ENCODE measurements around the gene FAM120B. TPM values are rescaled to one million over a fixed set of nuclear protein-coding genes. Genes with fewer than 3 reads are reported as not detected.

Gene FAM120B
- total and polyA plus RNA-seq, 2 donors (not counting 1 experiment from before 2014, with no cell fraction given): 14.4 to 19.3 TPM

GRCh38 chr6:170273681-170274080 is 32.9 kb upstream of the FAM120B start:
- TF ChIP-seq, protein P1, sequence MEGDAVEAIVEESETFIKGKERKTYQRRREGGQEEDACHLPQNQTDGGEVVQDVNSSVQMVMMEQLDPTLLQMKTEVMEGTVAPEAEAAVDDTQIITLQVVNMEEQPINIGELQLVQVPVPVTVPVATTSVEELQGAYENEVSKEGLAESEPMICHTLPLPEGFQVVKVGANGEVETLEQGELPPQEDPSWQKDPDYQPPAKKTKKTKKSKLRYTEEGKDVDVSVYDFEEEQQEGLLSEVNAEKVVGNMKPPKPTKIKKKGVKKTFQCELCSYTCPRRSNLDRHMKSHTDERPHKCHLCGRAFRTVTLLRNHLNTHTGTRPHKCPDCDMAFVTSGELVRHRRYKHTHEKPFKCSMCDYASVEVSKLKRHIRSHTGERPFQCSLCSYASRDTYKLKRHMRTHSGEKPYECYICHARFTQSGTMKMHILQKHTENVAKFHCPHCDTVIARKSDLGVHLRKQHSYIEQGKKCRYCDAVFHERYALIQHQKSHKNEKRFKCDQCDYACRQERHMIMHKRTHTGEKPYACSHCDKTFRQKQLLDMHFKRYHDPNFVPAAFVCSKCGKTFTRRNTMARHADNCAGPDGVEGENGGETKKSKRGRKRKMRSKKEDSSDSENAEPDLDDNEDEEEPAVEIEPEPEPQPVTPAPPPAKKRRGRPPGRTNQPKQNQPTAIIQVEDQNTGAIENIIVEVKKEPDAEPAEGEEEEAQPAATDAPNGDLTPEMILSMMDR (conservative IDR thresholded peaks at IDR 0.05 in 1 of 2, IDR thresholded peaks at IDR 0.05 in 1 of 2; ENCODE audit: low read depth in 1 of 2, low read length in 2 of 2): no peak
- no peak for TF ChIP-seq EZH2 (IDR thresholded peaks at IDR 0.05; ENCODE audit: low read length, missing control alignments)
- H3K27me3 ChIP-seq (ENCODE audit: control insufficient read depth, insufficient read depth, low read length): no peaks in the 10 kb centered on the region
- H3K9ac ChIP-seq (ENCODE audit: insufficient read depth, low read length): no peak overlapping the region
- H3K4me2 ChIP-seq (ENCODE audit: extremely low read depth, insufficient read depth, low read length): no peak overlapping the region
- H3K9me3 ChIP-seq (ENCODE audit: control insufficient read depth, insufficient read depth, low read depth, low read length): no peaks in the 10 kb centered on the region
- no peak overlapping the region for H3K4me3 ChIP-seq (replicated peaks in 1 of 4; ENCODE audit: control extremely low read depth in 1 of 4, insufficient read depth in 1 of 4, low read depth in 3 of 4, low read length in 4 of 4)
- no peak overlapping the region for H3K27ac ChIP-seq (ENCODE audit: insufficient read depth, low read length)
- H3K4me1 ChIP-seq (ENCODE audit: control insufficient read depth, extremely low read depth, insufficient read depth, low read length): peaks cover 7% of the 10 kb centered on the region
- no peak overlapping the region for H2AFZ ChIP-seq (ENCODE audit: low read length)
- H3K79me2 ChIP-seq (ENCODE audit: control insufficient read depth, insufficient read depth, low read length): no peaks in the 10 kb centered on the region
- no peak for DNase-seq (ENCODE audit: low read depth in 2 of 2)
- no peaks in the 10 kb centered on the region for H3K36me3 ChIP-seq (ENCODE audit: control insufficient read depth, insufficient read depth, low read length)
- no peaks in the 10 kb centered on the region for H4K20me1 ChIP-seq (ENCODE audit: control insufficient read depth, extremely low read depth, insufficient read depth, low read length)

- DNase-seq (ENCODE audit: low read depth in 2 of 2): no peak
- H2AFZ ChIP-seq (ENCODE audit: low read length): no peak overlapping the region
- no peaks in the 10 kb centered on the region for H3K79me2 ChIP-seq (ENCODE audit: control insufficient read depth, insufficient read depth, low read length)
- peaks cover 7% of the 10 kb centered on the region for H3K4me1 ChIP-seq (ENCODE audit: control insufficient read depth, extremely low read depth, insufficient read depth, low read length)
- no peak overlapping the region for H3K27ac ChIP-seq (ENCODE audit: insufficient read depth, low read length)
- H3K9ac ChIP-seq (ENCODE audit: insufficient read depth, low read length): no peak overlapping the region
- no peak overlapping the region for H3K4me2 ChIP-seq (ENCODE audit: extremely low read depth, insufficient read depth, low read length)
- no peak for TF ChIP-seq EZH2 (IDR thresholded peaks at IDR 0.05; ENCODE audit: low read length, missing control alignments)
- TF ChIP-seq, protein P1 (conservative IDR thresholded peaks at IDR 0.05 in 1 of 2, IDR thresholded peaks at IDR 0.05 in 1 of 2; ENCODE audit: low read depth in 1 of 2, low read length in 2 of 2): no peak
- no peaks in the 10 kb centered on the region for H4K20me1 ChIP-seq (ENCODE audit: control insufficient read depth, extremely low read depth, insufficient read depth, low read length)
- H3K36me3 ChIP-seq (ENCODE audit: control insufficient read depth, insufficient read depth, low read length): no peaks in the 10 kb centered on the region
- H3K4me3 ChIP-seq (replicated peaks in 1 of 4; ENCODE audit: control extremely low read depth in 1 of 4, insufficient read depth in 1 of 4, low read depth in 3 of 4, low read length in 4 of 4): no peak overlapping the region
- H3K27me3 ChIP-seq (ENCODE audit: control insufficient read depth, insufficient read depth, low read length): no peaks in the 10 kb centered on the region
- H3K9me3 ChIP-seq (ENCODE audit: control insufficient read depth, insufficient read depth, low read depth, low read length): no peaks in the 10 kb centered on the region
Measured at GRCh38 chr6:170274713-170275560, 31.6 kb upstream of the FAM120B start.

GRCh38 chr6:170276369-170277057 is 30.0 kb upstream of the FAM120B start:
- H3K79me2 ChIP-seq (ENCODE audit: control insufficient read depth, insufficient read depth, low read length): no peaks in the 10 kb centered on the region
- H3K4me3 ChIP-seq (replicated peaks in 1 of 4; ENCODE audit: control extremely low read depth in 1 of 4, insufficient read depth in 1 of 4, low read depth in 3 of 4, low read length in 4 of 4): no peak overlapping the region
- H4K20me1 ChIP-seq (ENCODE audit: control insufficient read depth, extremely low read depth, insufficient read depth, low read length): no peaks in the 10 kb centered on the region
- peak overlapping the region; percentile 7 for H3K4me2 ChIP-seq (ENCODE audit: extremely low read depth, insufficient read depth, low read length)
- no peaks in the 10 kb centered on the region for H3K27me3 ChIP-seq (ENCODE audit: control insufficient read depth, insufficient read depth, low read length)
- H3K4me1 ChIP-seq (ENCODE audit: control insufficient read depth, extremely low read depth, insufficient read depth, low read length): peaks cover 9% of the 10 kb centered on the region
- H3K9me3 ChIP-seq (ENCODE audit: control insufficient read depth, insufficient read depth, low read depth, low read length): no peaks in the 10 kb centered on the region
- H3K36me3 ChIP-seq (ENCODE audit: control insufficient read depth, insufficient read depth, low read length): no peaks in the 10 kb centered on the region
- peak overlapping the region; percentile 45 for H2AFZ ChIP-seq (ENCODE audit: low read length)
- peak in 1 of 2 donors; percentile 52 for DNase-seq (ENCODE audit: low read depth in 2 of 2)
- peak overlapping the region; percentile 32 for H3K9ac ChIP-seq (ENCODE audit: insufficient read depth, low read length)
- TF ChIP-seq, protein P1 (conservative IDR thresholded peaks at IDR 0.05 in 1 of 2, IDR thresholded peaks at IDR 0.05 in 1 of 2; ENCODE audit: low read depth in 1 of 2, low read length in 2 of 2): no peak
- no peak for TF ChIP-seq EZH2 (IDR thresholded peaks at IDR 0.05; ENCODE audit: low read length, missing control alignments)
- no peak overlapping the region for H3K27ac ChIP-seq (ENCODE audit: insufficient read depth, low read length)
